ENCODE results near the gene ST3GAL2.
"Not testable (repeated sequence)": the region's sequence is repeated elsewhere in the genome, so short reads cannot be mapped to it uniquely, and the experiment has no call there.

ST3GAL2 gene

GRCh38 chr16:70467113-70467512, 28.2 kb upstream of the ST3GAL2 start:
- no peak for DNase-seq

- DNase-seq, result no peak
These were observed 27.8 kb upstream of the ST3GAL2 start for GRCh38 chr16:70466805-70467076.

- no peak for DNase-seq
These were observed 27.3 kb upstream of the ST3GAL2 start for GRCh38 chr16:70465999-70466804.

- DNase-seq, result no peak
These were observed 24.3 kb upstream of the ST3GAL2 start for GRCh38 chr16:70463235-70463634.

GRCh38 chr16:70460737-70461261, 21.9 kb upstream of the ST3GAL2 start:
- no peak for DNase-seq

GRCh38 chr16:70457446-70458166, 18.7 kb upstream of the ST3GAL2 start:
- no peak for DNase-seq

GRCh38 chr16:70455910-70456309, 17.0 kb upstream of the ST3GAL2 start:
- no peak for DNase-seq

GRCh38 chr16:70454222-70455034, 15.5 kb upstream of the ST3GAL2 start, which contains the start of gene FCSK:
Gene FCSK, plus strand, starts transcription at chr16:70454595. Its CDS starts 8,596 bp downstream, at chr16:70463191.
- peak; percentile 59 for DNase-seq

GRCh38 chr16:70453892-70454221, 15.0 kb upstream of the ST3GAL2 start:
- DNase-seq, result no peak

GRCh38 chr16:70453117-70453891, 14.4 kb upstream of the ST3GAL2 start:
- DNase-seq, result no peak

GRCh38 chr16:70451004-70451340, 12.1 kb upstream of the ST3GAL2 start:
- not testable (repeated sequence) for DNase-seq

- not testable (repeated sequence) for DNase-seq
These were observed 11.5 kb upstream of the ST3GAL2 start for GRCh38 chr16:70450142-70451003.

GRCh38 chr16:70448075-70448474, 9.2 kb upstream of the ST3GAL2 start:
- DNase-seq, result no peak

GRCh38 chr16:70444249-70445063, 5.6 kb upstream of the ST3GAL2 start:
- no peak for DNase-seq

GRCh38 chr16:70442344-70442743, 3.4 kb upstream of the ST3GAL2 start:
- DNase-seq, result no peak

- DNase-seq, result no peak
These were observed 2.6 kb upstream of the ST3GAL2 start for GRCh38 chr16:70441406-70441990.

GRCh38 chr16:70440009-70440692, 1.3 kb upstream of the ST3GAL2 start:
- DNase-seq, result no peak

GRCh38 chr16:70438585-70438968, 323 bp downstream of the ST3GAL2 start:
- DNase-seq, result no peak

GRCh38 chr16:70437582-70438557, 1.0 kb downstream of the ST3GAL2 start:
- DNase-seq, result no peak

All from NCI-H1436 (cell line).